ENCODE data around the gene CHIC1. TPM values are rescaled to one million over a fixed set of nuclear protein-coding genes. Genes with fewer than 3 reads are reported as not detected.

CHIC1 gene
- total and polyA plus RNA-seq, 2 donors (not counting 3 experiments of a cell fraction or from before 2014, with no cell fraction given), result 3.0 to 6.1 TPM

DNA sequence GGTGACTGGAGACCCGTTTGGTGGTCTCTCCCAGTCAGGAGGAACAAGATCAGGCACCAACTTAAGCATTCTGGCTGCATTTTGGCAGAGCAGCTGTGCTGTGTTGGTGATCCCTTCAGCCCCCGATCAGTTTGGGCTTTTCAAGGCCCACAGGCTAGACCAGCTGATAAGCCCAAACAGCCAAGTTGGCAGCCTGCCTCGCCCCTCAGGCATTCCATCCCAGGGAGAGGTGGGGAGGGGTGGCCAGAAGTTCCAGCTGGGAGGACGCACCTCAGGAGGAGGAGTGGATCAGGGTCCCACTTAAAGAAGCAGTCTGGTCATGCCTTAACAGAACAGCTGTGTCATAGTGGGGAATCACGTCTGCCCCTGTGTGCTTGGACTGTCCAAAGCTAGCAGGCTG, 105.8 kb downstream of the CHIC1 start:
- no peaks in the 10 kb centered on the region for H3K27me3 ChIP-seq (ENCODE audit: control insufficient read depth in 2 of 2, insufficient read depth in 2 of 2, low read length in 2 of 2)
- FAIRE-seq, result no peak
- no peaks in the 10 kb centered on the region for H3K9me1 ChIP-seq (replicated peaks; ENCODE audit: control insufficient read depth, extremely low read depth, insufficient read depth, low read length)
- H3K27ac ChIP-seq (ENCODE audit: insufficient read depth, low read depth, low read length), result no peak overlapping the region
- H3K9me3 ChIP-seq (replicated peaks; ENCODE audit: control insufficient read depth, insufficient read depth, low read length), result no peaks in the 10 kb centered on the region
- H3K4me3 ChIP-seq (replicated peaks in 1 of 3; ENCODE audit: insufficient read depth in 1 of 3, low read depth in 1 of 3, low read length in 3 of 3), result no peak overlapping the region
- POLR2A ChIA-PET, result no interaction called here
- CTCF ChIA-PET, result no interaction called here
- DNase-seq (ENCODE audit: low read depth, low spot score), result no peak
- H3K4me2 ChIP-seq (ENCODE audit: insufficient read depth, low read length), result no peak overlapping the region
- H3K9ac ChIP-seq (replicated peaks; ENCODE audit: extremely low read depth, insufficient read depth, low read length), result no peak overlapping the region
- BruUV-seq (replicated peaks), result no TSS peak
- dilution Hi-C loops (cut with MboI; ENCODE audit: extremely low pct_ligation_motif_present, low sequenced_read_pairs), result no loop called here
- H3K79me2 ChIP-seq (ENCODE audit: control insufficient read depth, insufficient read depth, low read length), result no peaks in the 10 kb centered on the region
- no peaks in the 10 kb centered on the region for H4K20me1 ChIP-seq (replicated peaks; ENCODE audit: control insufficient read depth, extremely low read depth, insufficient read depth, low read length)
- no peak overlapping the region for H2AFZ ChIP-seq (ENCODE audit: low read depth, low read length)
- TF ChIP-seq POLR2AphosphoS5 (IDR thresholded peaks at IDR 0.05; ENCODE audit: insufficient read depth, low read depth, low read length) (no peak), POLR2A (IDR thresholded peaks at IDR 0.05; ENCODE audit: low read depth, low read length) (no peak), GATA2 (IDR thresholded peaks at IDR 0.05; ENCODE audit: insufficient read depth, insufficient read length, low read depth, low read length) (no peak), FOS (IDR thresholded peaks at IDR 0.05; ENCODE audit: borderline replicate concordance, insufficient read depth, low read length) (no peak), EZH2 (IDR thresholded peaks at IDR 0.05; ENCODE audit: borderline replicate concordance, low read depth, low read length, severe bottlenecking) (no peak), MYC (IDR thresholded peaks at IDR 0.05; ENCODE audit: low read depth, low read length) (no peak), JUN (IDR thresholded peaks at IDR 0.05; ENCODE audit: borderline replicate concordance, insufficient read depth, insufficient read length, low read depth) (no peak)
- TF ChIP-seq, protein P1, sequence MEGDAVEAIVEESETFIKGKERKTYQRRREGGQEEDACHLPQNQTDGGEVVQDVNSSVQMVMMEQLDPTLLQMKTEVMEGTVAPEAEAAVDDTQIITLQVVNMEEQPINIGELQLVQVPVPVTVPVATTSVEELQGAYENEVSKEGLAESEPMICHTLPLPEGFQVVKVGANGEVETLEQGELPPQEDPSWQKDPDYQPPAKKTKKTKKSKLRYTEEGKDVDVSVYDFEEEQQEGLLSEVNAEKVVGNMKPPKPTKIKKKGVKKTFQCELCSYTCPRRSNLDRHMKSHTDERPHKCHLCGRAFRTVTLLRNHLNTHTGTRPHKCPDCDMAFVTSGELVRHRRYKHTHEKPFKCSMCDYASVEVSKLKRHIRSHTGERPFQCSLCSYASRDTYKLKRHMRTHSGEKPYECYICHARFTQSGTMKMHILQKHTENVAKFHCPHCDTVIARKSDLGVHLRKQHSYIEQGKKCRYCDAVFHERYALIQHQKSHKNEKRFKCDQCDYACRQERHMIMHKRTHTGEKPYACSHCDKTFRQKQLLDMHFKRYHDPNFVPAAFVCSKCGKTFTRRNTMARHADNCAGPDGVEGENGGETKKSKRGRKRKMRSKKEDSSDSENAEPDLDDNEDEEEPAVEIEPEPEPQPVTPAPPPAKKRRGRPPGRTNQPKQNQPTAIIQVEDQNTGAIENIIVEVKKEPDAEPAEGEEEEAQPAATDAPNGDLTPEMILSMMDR (IDR thresholded peaks at IDR 0.05; ENCODE audit: extremely low read depth in 1 of 2, insufficient read depth in 1 of 2, low read depth in 1 of 2, low read length in 2 of 2), result no peak
- TF ChIP-seq, protein P2, sequence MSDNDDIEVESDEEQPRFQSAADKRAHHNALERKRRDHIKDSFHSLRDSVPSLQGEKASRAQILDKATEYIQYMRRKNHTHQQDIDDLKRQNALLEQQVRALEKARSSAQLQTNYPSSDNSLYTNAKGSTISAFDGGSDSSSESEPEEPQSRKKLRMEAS (IDR thresholded peaks at IDR 0.05; ENCODE audit: insufficient read depth, insufficient read length), result no peak
- intact Hi-C loops (cut with micrococcal nuclease), result loop anchor here (10.0 kb wide), 1 partner anchor 114 kb away; no protein-coding TSS in a partner anchor
- H3K36me3 ChIP-seq (ENCODE audit: control insufficient read depth in 2 of 2, extremely low read depth in 1 of 2, insufficient read depth in 2 of 2, low read length in 2 of 2), result no peaks in the 10 kb centered on the region
- no peaks in the 10 kb centered on the region for H3K4me1 ChIP-seq (ENCODE audit: control insufficient read depth, extremely low read depth, insufficient read depth, low read length)

Measured in endothelial cell of umbilical vein (primary cell).